HG02840 (cell line): Measurements from ENCODE around the gene ZNF700.
"Not testable (repeated sequence)": the region's sequence is repeated elsewhere in the genome, so short reads cannot be mapped to it uniquely, and the experiment has no call there.

Experiments
- ATAC-seq: cut with Tn5 transposase; IDR thresholded peaks from one replicate; pipeline ENCODE4 v1.9.1; 2021; ENCODE audit warnings: mild to moderate bottlenecking, moderate library complexity, moderate number of reproducible peaks; ENCODE audit not compliant: unreplicated experiment, low FRiP score

Gene ZNF700

DNA sequence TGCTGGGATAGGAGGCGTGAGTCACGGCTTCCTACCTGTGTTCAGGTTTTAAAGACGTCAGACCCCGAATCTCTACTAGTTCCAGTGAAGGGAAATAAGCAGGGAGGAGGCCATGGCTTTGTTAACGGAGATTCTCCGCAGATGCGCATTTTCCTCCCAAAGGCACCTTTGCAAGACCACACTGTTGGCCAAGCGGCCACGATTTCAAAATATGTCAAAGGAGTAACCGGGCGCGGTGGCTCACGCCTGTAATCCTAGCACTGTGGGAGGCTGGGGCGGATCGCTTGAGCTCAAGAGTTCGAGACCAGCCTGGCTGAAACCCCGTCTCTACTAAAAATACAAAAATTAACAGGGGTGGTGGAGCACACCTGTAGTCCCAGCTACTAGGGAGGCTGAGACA lies 61.8 kb downstream of the ZNF700 start:
- ATAC-seq, result no peak

DNA sequence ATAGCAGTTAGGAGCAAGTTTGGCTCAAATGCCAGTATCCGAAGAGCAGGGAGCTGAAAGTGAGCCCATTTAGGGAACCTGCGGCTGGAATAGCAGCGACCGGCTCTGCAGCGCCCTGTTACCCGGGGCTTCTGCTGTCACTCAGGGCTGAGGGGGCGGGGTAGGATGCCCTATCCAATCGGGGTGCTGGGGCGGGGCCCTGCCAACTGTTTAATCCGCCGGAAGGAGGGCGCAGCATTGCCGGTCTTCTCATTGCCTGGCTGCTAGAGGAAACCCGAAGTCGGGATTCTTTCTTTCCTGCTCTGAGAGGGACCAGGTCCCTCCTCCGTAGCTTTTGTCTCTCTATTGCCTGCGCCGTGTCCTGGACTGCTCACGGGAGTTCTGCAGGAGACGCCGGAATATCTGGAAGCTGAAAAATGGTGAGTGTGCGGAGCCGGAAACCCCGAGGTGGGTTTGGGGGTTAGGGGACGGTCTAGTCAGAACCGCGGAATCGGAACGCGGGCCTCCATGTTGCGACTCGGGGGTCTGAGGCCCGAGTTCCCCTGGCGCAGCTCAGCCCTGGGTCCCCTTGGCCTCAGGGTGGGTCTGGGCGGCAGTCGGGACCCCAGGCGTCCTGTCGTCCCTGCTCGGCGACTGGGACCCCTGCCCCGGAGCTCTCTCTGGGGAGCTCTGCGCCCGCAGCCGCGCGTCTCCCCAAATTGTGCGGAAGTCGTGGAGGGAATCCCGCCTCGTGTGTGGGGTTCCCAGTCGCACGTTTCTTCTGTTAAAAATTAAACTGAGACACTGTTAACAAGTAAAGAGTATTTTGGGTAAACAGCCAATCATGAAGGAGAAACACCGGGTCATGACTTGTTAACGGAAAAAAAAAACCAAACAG lies 62.7 kb downstream of the ZNF700 start:
- no peak for ATAC-seq

GRCh38 chr19:11989112-11989456 lies 64.2 kb downstream of the ZNF700 start:
- no peak for ATAC-seq

GRCh38 chr19:11991921-11992320 lies 67.0 kb downstream of the ZNF700 start:
- not testable (repeated sequence) for ATAC-seq

- ATAC-seq, result no peak
These were observed 70.3 kb downstream of the ZNF700 start for GRCh38 chr19:11995174-11995573.
